Measurements from ENCODE around the gene CCL27. TPM values are rescaled to one million over a fixed set of nuclear protein-coding genes. Genes with fewer than 3 reads are reported as not detected.

Gene CCL27
- total and polyA plus RNA-seq, 2 of the 8 experiments (the other 6 are each of a cell fraction or from before 2014, with no cell fraction given): 0.42 TPM; not detected in 1

DNA sequence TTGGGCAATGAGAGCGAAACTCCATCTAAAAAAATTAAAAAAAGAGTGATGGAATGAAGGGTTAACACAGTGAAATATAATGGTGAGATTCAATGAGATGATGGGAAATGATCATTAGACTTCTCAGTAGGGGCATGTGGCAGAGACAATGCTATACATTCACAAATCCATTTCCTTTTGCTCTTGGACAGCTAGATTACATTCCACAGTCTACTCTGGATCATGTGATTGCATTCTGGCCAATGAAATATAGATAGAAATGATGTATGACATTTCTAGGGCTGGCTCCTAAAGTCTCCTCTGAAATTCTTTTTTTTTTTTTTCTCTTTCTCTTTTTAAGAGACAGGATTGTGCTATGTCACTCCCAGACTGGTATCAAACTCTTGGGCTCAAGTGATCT is 19.8 kb downstream of the CCL27 start:
- no peak overlapping the region for H3K4ac ChIP-seq (replicated peaks; ENCODE audit: insufficient read length, low read depth, low read length)
- ChIA-PET CTCF (ENCODE audit: partially characterized antibody) (interaction anchor here (0.8 to 18.5 kb wide), 6 partner anchors 6 to 81 kb away, joined by 3 to 401 read pairs (median 57); partner anchors contain the start of genes CCL27, IL11RA, RPP25L and SIGMAR1), POLR2A (ENCODE audit: partially characterized antibody) (interaction anchor here (1.2 kb wide), 1 partner anchor 11 kb away, joined by 3 read pairs; no protein-coding TSS in a partner anchor)
- H2BK5ac ChIP-seq (ENCODE audit: low read depth, low read length): no peak overlapping the region
- peaks cover 4% of the 10 kb centered on the region; the same call in 1 of the 2 replicates for H3K79me1 ChIP-seq (ENCODE audit: low read depth, low read length)
- no peak overlapping the region for H2AK5ac ChIP-seq (ENCODE audit: low read depth, low read length)
- peaks cover 2 to 8% of the 10 kb centered on the region in 2 experiments for H4K20me1 ChIP-seq (replicated peaks in 1 of 2; ENCODE audit: control insufficient read depth in 1 of 2, insufficient read depth in 2 of 2, low read length in 2 of 2)
- FAIRE-seq (no peak), DNase-seq (ENCODE audit: low read depth in 1 of 2, low spot score in 2 of 2) (no peak)
- no peak overlapping the region for H3K27ac ChIP-seq (ENCODE audit: low read depth, low read length)
- H3K18ac ChIP-seq (ENCODE audit: extremely low read depth, low read length): no peak overlapping the region
- H3K9me3 ChIP-seq (ENCODE audit: insufficient read depth in 2 of 2, low read depth in 1 of 2, low read length in 1 of 2): no peaks in the 10 kb centered on the region
- H3K14ac ChIP-seq (ENCODE audit: insufficient read length): no peak overlapping the region
- H3K4me1 ChIP-seq (replicated peaks in 1 of 4; ENCODE audit: control insufficient read depth in 3 of 4, insufficient read depth in 4 of 4, low read length in 3 of 4): peaks cover 7 to 21% (median 13%) of the 10 kb centered on the region in 4 experiments
- H3K79me2 ChIP-seq (ENCODE audit: control insufficient read depth in 1 of 2, insufficient read depth in 2 of 2, low read length in 2 of 2): peaks cover 0 to 4% of the 10 kb centered on the region in 2 experiments; a peak in 1 of 4 replicates
- H4K5ac ChIP-seq (ENCODE audit: insufficient read length, low read depth, low read length): no peak overlapping the region
- no peak overlapping the region for H3K23ac ChIP-seq (ENCODE audit: insufficient read length)
- TF ChIP-seq POLR2AphosphoS5 (IDR thresholded peaks at IDR 0.05; ENCODE audit: low read depth, low read length) (no peak), BRCA1 (IDR thresholded peaks at IDR 0.05; ENCODE audit: low read depth, low read length) (no peak), POU5F1 (IDR thresholded peaks at IDR 0.05; ENCODE audit: low read depth, low read length) (no peak), SP2 (IDR thresholded peaks at IDR 0.05; ENCODE audit: low read length) (no peak), EGR1 (IDR thresholded peaks at IDR 0.05; ENCODE audit: borderline replicate concordance, low read depth, low read length) (no peak), FOSL1 (IDR thresholded peaks at IDR 0.05; ENCODE audit: insufficient read depth, low read depth, low read length) (no peak), HDAC6 (IDR thresholded peaks at IDR 0.05; ENCODE audit: low read depth, low read length) (no peak), RNF2 (IDR thresholded peaks at IDR 0.05; ENCODE audit: borderline replicate concordance, low read depth, low read length, missing control alignments, poor library complexity, severe bottlenecking) (no peak), NRF1 (IDR thresholded peaks at IDR 0.05; ENCODE audit: low read depth, low read length) (no peak)
- TF ChIP-seq, protein P1, sequence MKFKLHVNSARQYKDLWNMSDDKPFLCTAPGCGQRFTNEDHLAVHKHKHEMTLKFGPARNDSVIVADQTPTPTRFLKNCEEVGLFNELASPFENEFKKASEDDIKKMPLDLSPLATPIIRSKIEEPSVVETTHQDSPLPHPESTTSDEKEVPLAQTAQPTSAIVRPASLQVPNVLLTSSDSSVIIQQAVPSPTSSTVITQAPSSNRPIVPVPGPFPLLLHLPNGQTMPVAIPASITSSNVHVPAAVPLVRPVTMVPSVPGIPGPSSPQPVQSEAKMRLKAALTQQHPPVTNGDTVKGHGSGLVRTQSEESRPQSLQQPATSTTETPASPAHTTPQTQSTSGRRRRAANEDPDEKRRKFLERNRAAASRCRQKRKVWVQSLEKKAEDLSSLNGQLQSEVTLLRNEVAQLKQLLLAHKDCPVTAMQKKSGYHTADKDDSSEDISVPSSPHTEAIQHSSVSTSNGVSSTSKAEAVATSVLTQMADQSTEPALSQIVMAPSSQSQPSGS (IDR thresholded peaks at IDR 0.05; ENCODE audit: low read length): no peak
- H2BK120ac ChIP-seq (replicated peaks; ENCODE audit: low read depth, low read length): no peak overlapping the region
- 85% methylated on average over 1 of the region's 1 CpG; no CpG with 5 or more reads in 1 of the 2 experiments for WGBS, 2 experiments (ENCODE audit: extremely low coverage in 1 of 2, insufficient coverage in 1 of 2, insufficient read length in 1 of 2, insufficient replicate concordance in 2 of 2, low coverage in 1 of 2, low lambda C conversion rate in 2 of 2, missing lambda C conversion rate in 1 of 2)
- H2AFZ ChIP-seq (ENCODE audit: low read length): no peak overlapping the region
- no peak overlapping the region for H3K9ac ChIP-seq (replicated peaks in 1 of 4; ENCODE audit: extremely low read depth in 1 of 4, low read depth in 3 of 4, low read length in 3 of 4)
- no peak overlapping the region for H3K4me3 ChIP-seq (ENCODE audit: extremely low read depth in 1 of 4, insufficient read depth in 2 of 4, low read depth in 3 of 4, low read length in 4 of 4)
- no peaks in the 10 kb centered on the region; a peak in 1 of 7 replicates for H3K27me3 ChIP-seq (replicated peaks in 1 of 4; ENCODE audit: control insufficient read depth in 3 of 4, extremely low read depth in 1 of 4, insufficient read depth in 3 of 4, low read length in 3 of 4)
- no peak overlapping the region for H4K91ac ChIP-seq (replicated peaks; ENCODE audit: insufficient read length, low read length)
- H2BK20ac ChIP-seq (ENCODE audit: low read length): no peak overlapping the region
- no peak overlapping the region for H4K8ac ChIP-seq (ENCODE audit: extremely low read depth, insufficient read depth, low read length)
- no peaks in the 10 kb centered on the region; a peak in 1 of 8 replicates for H3K36me3 ChIP-seq (ENCODE audit: control insufficient read depth in 2 of 4, insufficient read depth in 4 of 4, low read length in 3 of 4)
- no peak overlapping the region for H2BK15ac ChIP-seq (ENCODE audit: low read length)
- no peak overlapping the region for H3K56ac ChIP-seq (replicated peaks; ENCODE audit: insufficient read length, low read depth, low read length)
- peaks cover 11% of the 10 kb centered on the region; the same call in 1 of the 2 replicates for H3K23me2 ChIP-seq (ENCODE audit: low read depth, low read length)
- H2BK12ac ChIP-seq (ENCODE audit: low read depth, low read length): no peak overlapping the region
- no peak overlapping the region for H3K4me2 ChIP-seq (ENCODE audit: insufficient read depth in 1 of 2, low read depth in 2 of 2, low read length in 2 of 2)

All from H1 (cell line).